ENCODE measurements around the gene RBBP8NL.

The RBBP8NL gene

DNA sequence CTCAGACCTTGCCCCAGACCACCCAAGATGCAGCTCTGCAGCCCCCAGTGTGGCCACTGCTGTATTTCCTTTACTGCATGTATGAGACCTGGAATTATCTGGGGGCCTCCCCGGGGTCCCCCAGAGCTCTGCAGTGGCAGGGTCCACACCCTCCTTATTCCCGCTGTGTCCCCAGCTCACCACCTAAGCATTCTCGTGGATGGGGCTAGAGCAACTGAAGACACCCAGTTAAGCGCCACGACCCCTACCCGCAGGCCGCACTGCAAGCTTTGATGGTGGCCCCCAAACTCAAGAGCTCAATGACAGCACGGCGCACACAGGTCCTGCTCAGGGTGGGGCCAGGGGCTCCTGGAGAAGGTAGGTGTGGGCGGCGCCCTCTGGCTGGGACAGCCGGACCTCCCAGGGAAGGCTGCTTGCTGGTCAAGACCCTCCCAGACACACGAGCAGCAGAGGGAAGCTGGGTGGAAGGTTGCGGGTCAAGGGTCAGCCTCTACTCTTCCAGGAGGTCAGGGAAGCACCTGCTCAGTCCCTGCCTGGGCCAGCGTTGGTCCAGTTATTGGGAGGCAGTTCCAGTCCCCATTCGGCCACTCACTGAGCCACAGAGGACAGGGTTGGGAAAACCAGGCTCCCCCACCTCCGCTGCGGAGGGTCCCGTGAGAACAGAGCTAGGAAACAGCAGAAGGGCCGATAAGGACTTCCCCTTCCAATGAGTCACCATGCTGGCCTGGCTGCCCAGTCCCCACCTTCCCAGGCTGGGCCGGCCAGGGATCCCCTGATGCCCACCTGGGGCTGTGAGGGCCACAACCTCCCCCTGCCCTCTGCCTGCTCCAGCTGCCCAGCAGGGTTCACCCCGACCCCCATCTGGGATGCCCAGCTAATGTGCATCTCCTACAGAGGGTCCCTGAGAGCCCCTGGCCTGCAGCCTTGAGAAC is 63.2 kb downstream of the RBBP8NL start:
- no peak for DNase-seq (ENCODE audit: low read depth)

DNA sequence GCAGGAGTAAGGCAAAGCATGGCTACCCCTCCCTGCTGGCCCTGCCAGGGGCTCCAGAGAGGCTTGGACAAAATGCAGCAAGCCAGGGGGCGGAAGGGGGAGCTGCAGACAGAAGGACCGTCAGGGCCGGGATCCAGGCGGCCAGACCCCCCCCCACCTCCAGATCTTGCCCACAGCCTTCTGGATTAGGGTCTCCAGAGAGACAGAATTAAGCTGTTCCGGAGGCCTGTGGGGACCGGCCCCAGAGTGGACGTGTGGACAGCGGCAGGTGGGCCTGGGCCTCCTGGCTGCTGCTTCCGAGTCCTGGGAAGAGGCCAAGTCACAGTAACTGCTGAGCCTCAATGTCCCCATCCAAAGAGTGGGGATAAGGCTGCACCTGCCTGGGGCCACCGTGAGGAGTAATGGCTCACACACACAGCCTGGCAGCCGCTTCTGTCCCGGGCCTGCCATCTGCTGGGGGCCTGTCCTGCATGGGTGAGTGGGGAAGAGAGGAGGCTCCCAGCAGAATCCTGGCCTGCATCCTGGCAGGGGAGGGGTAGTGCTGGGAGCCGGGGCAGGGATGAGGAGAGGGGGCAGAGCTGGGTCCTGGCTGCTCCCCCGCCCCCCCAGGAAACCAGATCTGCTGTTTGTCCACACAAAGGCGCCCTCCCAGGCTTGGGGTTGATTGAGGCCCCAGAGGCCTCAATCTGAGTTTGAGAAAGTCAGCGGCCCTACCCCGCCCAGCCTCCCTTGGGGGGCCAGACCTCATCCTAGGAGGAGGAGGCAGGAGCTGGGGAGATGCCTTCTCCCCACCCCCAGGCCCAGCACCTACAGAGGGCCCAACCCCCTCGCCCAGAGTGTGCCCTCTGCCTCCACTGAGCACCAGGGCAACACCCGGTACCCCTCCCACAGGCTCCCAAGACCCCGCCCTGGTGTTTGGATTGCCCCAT is 64.1 kb downstream of the RBBP8NL start:
- no peak for DNase-seq (ENCODE audit: low read depth)

DNA sequence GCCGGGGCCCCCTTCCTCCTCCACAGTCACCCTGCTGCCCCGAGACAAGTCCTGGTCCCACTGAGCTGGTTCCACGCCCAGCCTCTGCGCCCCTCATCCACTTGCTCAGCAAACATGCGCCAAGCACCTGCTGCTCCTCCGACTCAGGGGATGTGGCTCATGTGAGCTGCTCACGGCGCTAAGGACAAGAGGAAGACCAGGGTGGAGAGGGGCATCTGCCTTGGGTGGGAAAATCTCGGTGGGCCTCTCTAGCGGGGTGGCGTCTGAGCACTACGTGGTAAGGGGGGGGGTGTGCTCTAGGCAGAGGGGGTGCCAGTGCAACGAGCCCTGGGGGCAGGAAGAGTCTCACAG is 64.8 kb downstream of the RBBP8NL start:
- DNase-seq (ENCODE audit: low read depth): no peak

DNA sequence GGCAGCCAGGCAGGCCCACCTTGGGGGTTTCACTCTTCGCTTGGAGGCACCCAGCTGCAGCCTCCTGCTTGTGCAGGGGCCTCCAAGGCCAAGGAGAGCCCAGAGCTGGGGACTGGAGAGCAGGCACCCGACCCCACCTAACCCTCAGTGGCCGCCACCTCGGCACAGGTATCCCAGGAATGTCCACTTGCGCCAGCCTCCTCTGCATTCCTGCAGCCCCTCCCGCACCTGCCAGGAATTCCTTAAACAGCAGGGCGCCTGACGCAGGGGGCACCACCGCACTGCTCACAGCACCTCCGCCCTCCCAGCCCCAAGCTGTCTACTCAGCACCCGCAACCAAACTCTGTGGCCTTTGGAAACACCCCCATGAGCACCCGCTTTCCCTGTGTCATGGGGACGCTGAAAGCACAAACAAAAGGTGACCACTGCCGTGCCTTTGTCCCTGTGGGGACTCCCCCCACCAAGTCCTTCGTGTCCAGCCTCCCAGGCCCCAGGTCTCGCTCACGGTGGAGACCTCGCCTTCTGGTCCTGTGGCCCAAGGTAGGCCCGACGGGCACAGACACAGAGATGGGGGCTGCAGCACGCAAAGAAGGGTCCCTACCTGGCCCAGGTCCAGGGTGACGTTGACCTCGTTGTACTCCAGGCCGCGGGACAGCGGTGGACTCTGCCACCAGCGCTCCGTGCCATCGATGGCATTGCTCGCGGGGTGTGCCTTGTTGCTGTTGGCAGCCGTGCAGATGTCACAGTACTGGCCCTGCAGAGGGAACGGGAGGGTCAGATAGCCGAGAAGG is 65.3 kb downstream of the RBBP8NL start:
- no peak for DNase-seq (ENCODE audit: low read depth)

DNA sequence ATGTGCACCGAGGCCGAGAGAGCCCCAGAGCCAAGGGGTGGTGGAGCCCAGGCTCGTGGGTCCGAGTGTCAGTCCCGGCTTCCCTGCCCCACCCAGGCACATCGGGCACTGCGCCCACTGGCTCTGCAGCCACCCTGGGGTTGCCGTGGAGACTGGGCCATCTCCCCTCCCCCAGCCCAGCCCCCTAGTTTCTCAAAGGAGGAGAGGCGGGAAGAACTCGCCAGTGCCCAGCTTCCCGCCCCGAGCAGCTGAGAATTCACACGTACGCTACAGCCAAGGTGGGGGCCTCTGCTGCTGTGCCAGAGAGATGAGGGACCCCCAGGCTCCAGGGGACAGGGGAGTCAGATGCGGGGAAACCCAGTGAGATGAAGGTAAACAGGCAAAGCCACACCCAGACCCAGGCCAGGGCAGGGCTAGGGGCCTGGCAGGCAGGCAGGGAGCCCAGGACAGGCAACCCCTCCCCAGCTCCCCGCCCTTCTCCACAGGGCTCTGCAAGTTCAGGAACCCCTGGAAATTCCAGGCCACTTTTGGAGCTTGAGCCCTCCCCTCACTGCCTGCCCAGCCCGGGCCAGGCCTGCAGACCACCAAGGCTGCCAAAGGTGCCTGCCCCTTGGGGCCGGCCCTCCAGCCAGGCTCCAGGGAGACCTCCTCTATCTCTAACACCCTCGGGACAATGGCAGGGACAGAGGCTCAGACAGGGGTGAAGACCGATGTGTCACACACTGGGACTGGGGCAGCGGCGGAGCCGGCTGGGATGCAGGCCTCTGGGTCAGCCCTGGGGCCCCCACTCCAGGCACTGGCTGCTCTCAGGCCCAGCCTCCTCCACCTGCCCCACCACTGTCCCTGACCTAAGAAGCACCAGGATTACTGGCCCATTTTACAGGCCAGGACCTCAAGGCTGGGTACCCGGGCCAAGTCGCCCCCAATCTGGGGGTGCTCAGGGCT is 66.2 kb downstream of the RBBP8NL start:
- no peak for DNase-seq (ENCODE audit: low read depth)

Data from iris pigment epithelial cell (primary cell).